GM12892 (cell line): ENCODE data around the gene KDM7A.

Source experiments
- POLR2AphosphoS5 ChIP-seq: IDR thresholded peaks from 2 replicates; pipeline ENCODE4 v1.6.1; 2011; ENCODE audit warnings: low read depth, low read length, control low read depth
- TAF1 ChIP-seq: IDR thresholded peaks from 2 replicates; pipeline ENCODE4 v1.6.1; 2011; ENCODE audit warnings: low read depth, mild to moderate bottlenecking, control low read depth, low read length, borderline replicate concordance

DNA sequence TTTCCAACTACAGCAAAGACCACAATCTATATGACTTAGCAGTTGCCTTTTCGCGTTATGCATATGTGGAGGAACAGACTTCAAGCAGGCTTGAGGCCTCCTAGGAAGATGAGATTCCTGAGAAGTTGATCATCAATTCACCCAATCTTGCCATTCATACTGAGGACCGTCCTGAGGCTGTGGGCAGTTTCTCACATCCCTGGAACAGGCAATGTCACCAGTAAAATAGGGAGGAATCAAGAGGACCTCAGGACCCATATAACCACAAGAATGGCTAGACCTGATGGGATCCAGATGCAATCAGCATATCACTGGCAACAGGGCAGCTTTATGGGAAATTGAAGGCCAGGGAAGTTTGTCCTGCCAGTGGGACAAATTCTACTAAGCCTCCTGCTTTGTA, 17.3 kb downstream of the KDM7A start:
- TF ChIP-seq POLR2AphosphoS5 (no peak), TAF1 (no peak)
